H1 (cell line): Measurements from ENCODE around the gene NEU2.

ENCODE experiments used
- EP300 ChIP-seq, 2 experiments: IDR thresholded peaks; 1 replicate in 1 of 2; 2 replicates in 1 of 2; pipeline ENCODE4 v1.6.1; 2011 to 2012; ENCODE audit warnings: low read depth in 2 of 2, low read length in 2 of 2, mild to moderate bottlenecking in 2 of 2, borderline replicate concordance in 1 of 2, inconsistent platforms in 1 of 2, moderate library complexity in 1 of 2
- EZH2 ChIP-seq: fragments of 200-600 bp; sonication (generic); IDR thresholded peaks from 2 replicates; pipeline ENCODE4 v1.7.1; 2012; ENCODE audit warnings: low read depth, mild to moderate bottlenecking, moderate library complexity, low read length, inconsistent platforms; ENCODE audit not compliant: severe bottlenecking
- GABPA ChIP-seq: IDR thresholded peaks from 2 replicates; pipeline ENCODE4 v1.6.1; 2011; ENCODE audit warnings: mild to moderate bottlenecking, low read length, moderate library complexity, borderline replicate concordance; ENCODE audit not compliant: insufficient read depth
- HDAC2 ChIP-seq, 2 experiments: fragments of 300-600 bp in 1 of 2; sonication (generic) in 1 of 2; IDR thresholded peaks; 2 replicates each; pipeline ENCODE4 v1.6.1; 2011 to 2012; ENCODE audit warnings: low read depth in 2 of 2, low read length in 2 of 2, mild to moderate bottlenecking in 2 of 2, moderate library complexity in 2 of 2, borderline replicate concordance in 1 of 2, inconsistent platforms in 1 of 2
- KDM1A ChIP-seq: fragments of 200-600, 300-600 bp; sonication (generic); IDR thresholded peaks from 2 replicates; pipeline ENCODE4 v1.7.1; 2016; ENCODE audit warnings: mild to moderate bottlenecking, low read length, borderline replicate concordance
- POLR2A ChIP-seq, 2 experiments: IDR thresholded peaks; 1 replicate in 1 of 2; 2 replicates in 1 of 2; pipeline ENCODE4 v1.6.1; 2011; ENCODE audit warnings: low read depth in 2 of 2, low read length in 2 of 2, mild to moderate bottlenecking in 2 of 2; ENCODE audit errors: control extremely low read depth in 1 of 2
- RAD21 ChIP-seq, 2 experiments: IDR thresholded peaks in 1 of 2; conservative IDR thresholded peaks in 1 of 2; 2 replicates each; pipeline ENCODE4 v1.6.1; 2011; ENCODE audit warnings: low read depth in 2 of 2, low read length in 2 of 2, improper control_type of control experiment in 1 of 2, inconsistent platforms in 1 of 2, mild to moderate bottlenecking in 1 of 2, moderate library complexity in 1 of 2
- RNF2 ChIP-seq: fragments of 200-900, 300-1000 bp; sonication (generic); IDR thresholded peaks from 2 replicates; pipeline ENCODE4 v1.7.1; 2016; ENCODE audit warnings: borderline replicate concordance, low read depth, mild to moderate bottlenecking, antibody characterized with exemption, low read length; ENCODE audit not compliant: poor library complexity, severe bottlenecking; ENCODE audit errors: missing control alignments
- TAF1 ChIP-seq: IDR thresholded peaks from 2 replicates; pipeline ENCODE4 v1.6.1; 2011; ENCODE audit warnings: mild to moderate bottlenecking, low read depth, low read length
- TF ChIP-seq, protein P1 (sequence below), 3 experiments: IDR thresholded peaks; 1 replicate in 2 of 3; 2 replicates in 1 of 3; pipeline versions ENCODE4 v1.5.1 to v1.6.1; 2011; ENCODE audit warnings: low read length in 3 of 3, mild to moderate bottlenecking in 3 of 3, inconsistent platforms in 2 of 3, low read depth in 1 of 3, moderate library complexity in 1 of 3; ENCODE audit not compliant: insufficient read depth in 1 of 3; ENCODE audit errors: control extremely low read depth in 1 of 3

- no peak for TF ChIP-seq RNF2
- TF ChIP-seq HDAC2 (IDR thresholded peaks at IDR 0.05; ENCODE audit: borderline replicate concordance in 1 of 2, low read depth in 2 of 2, low read length in 2 of 2) = no peak
- no peak for TF ChIP-seq TAF1
- TF ChIP-seq KDM1A = no peak
- TF ChIP-seq RAD21 (IDR thresholded peaks at IDR 0.05 in 1 of 2, conservative IDR thresholded peaks at IDR 0.05 in 1 of 2; ENCODE audit: low read depth in 2 of 2, low read length in 2 of 2) = no peak
- TF ChIP-seq, protein P1, sequence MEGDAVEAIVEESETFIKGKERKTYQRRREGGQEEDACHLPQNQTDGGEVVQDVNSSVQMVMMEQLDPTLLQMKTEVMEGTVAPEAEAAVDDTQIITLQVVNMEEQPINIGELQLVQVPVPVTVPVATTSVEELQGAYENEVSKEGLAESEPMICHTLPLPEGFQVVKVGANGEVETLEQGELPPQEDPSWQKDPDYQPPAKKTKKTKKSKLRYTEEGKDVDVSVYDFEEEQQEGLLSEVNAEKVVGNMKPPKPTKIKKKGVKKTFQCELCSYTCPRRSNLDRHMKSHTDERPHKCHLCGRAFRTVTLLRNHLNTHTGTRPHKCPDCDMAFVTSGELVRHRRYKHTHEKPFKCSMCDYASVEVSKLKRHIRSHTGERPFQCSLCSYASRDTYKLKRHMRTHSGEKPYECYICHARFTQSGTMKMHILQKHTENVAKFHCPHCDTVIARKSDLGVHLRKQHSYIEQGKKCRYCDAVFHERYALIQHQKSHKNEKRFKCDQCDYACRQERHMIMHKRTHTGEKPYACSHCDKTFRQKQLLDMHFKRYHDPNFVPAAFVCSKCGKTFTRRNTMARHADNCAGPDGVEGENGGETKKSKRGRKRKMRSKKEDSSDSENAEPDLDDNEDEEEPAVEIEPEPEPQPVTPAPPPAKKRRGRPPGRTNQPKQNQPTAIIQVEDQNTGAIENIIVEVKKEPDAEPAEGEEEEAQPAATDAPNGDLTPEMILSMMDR (IDR thresholded peaks at IDR 0.05; ENCODE audit: control extremely low read depth in 1 of 3, insufficient read depth in 1 of 3, low read depth in 1 of 3, low read length in 3 of 3) = no peak
- TF ChIP-seq EP300 (IDR thresholded peaks at IDR 0.05; ENCODE audit: borderline replicate concordance in 1 of 2, low read depth in 2 of 2, low read length in 2 of 2) = no peak
- TF ChIP-seq EZH2 = no peak
- TF ChIP-seq POLR2A (IDR thresholded peaks at IDR 0.05; ENCODE audit: control extremely low read depth in 1 of 2, low read depth in 2 of 2, low read length in 2 of 2) = no peak
- TF ChIP-seq GABPA = no peak
Observed at GRCh38 chr2:232984451-232985207, 47.8 kb upstream of the NEU2 start.
